Measurements from ENCODE around the gene TTC24.

The TTC24 gene

DNA sequence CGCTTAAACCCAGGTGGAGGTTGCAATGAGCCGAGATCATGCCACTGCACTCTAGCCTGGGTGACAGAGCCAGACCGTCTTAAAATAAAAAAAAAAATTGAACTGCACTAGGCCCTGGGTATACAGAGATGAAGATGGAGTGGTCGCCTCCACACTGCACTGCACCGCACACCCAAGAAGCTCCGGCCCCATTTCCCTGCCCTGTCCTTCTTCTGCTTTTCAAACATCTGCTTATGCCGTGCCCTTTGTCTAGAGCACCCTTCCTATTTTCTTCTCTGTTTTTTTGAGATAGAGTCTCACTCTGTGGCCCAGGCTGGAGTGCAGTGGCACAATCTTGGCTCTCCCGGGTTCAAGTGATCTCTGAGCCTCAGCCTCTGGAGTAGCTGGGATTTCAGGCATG, 24.6 kb upstream of the TTC24 start:
- DNase-seq (ENCODE audit: low spot score): no peak
- TF ChIP-seq, protein P1, sequence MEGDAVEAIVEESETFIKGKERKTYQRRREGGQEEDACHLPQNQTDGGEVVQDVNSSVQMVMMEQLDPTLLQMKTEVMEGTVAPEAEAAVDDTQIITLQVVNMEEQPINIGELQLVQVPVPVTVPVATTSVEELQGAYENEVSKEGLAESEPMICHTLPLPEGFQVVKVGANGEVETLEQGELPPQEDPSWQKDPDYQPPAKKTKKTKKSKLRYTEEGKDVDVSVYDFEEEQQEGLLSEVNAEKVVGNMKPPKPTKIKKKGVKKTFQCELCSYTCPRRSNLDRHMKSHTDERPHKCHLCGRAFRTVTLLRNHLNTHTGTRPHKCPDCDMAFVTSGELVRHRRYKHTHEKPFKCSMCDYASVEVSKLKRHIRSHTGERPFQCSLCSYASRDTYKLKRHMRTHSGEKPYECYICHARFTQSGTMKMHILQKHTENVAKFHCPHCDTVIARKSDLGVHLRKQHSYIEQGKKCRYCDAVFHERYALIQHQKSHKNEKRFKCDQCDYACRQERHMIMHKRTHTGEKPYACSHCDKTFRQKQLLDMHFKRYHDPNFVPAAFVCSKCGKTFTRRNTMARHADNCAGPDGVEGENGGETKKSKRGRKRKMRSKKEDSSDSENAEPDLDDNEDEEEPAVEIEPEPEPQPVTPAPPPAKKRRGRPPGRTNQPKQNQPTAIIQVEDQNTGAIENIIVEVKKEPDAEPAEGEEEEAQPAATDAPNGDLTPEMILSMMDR (IDR thresholded peaks at IDR 0.05; ENCODE audit: extremely low read depth, missing control alignments): no peak

DNA sequence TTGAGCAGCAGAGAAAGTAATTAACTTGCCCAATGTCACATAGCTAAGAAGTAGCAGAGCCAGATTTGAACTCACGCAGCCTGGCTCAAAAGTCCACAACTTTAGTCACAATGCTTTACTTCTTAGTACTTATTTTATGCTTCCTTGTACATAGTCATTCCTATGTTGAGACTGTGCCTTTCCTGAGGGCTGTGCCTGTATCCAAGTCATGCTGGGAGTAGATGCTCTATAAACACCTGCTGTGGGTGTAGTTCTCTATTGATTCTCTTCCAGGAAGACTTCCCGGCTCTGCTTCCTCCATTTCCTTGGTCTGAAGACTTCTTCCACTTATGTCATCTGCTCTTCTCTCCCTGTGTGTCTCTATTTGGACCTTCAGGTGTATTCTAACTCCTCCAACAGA, 23.8 kb upstream of the TTC24 start:
- TF ChIP-seq, protein P1 (IDR thresholded peaks at IDR 0.05; ENCODE audit: extremely low read depth, missing control alignments): no peak
- no peak for DNase-seq (ENCODE audit: low spot score)

DNA sequence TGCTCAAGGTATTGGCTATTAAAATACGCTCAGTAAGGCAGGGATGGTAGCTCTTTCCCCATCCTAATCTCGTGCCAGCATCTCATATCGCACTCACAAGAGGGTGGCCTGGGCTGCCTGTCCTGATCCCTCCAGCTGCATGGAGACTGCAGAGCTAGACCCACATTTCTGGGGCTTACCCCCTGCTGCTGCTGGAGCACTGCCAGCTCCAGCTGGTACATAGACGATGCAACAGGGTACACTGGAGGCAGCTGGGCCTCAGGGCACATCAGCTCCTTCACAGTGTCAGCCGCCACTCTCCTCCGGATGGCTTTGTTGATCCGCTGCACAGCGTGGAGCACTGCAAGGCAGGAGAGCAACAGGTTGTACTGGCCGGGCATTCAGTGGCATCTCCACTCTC, 23.2 kb upstream of the TTC24 start:
- DNase-seq (ENCODE audit: low spot score): no peak

DNA sequence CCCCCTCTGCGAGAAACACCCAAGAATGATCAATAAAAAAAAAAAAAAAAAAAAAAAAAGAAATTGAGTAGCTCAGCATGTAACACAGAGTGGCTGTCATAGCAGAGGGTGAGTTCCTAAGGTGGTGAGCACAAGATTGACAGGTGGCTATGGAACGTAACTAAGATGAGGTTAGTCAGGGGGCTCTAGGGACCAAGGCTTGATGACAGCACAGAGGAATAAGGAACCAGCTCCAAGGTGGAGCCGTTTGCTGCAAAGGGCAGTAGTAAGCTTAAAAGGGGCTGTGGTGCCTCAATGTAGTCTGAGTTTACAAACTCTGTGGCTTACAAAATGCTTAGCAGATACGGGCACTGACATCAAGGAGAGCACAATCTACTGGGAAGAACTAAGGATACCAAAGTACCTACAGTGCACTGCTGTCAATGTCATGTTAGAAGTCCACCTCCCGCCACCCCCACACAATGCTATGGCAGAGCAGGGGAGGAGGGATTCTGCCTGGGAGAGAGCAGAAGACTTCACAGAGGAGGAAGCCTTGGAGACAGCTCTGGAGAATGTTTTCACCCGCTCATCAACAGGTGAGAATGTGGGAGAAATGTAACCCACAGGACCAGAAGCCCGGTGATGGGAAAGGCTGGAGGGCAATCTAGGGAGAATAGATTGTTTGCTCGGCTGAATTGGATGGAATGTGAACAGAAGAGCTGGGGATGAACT, 20.3 kb upstream of the TTC24 start:
- TF ChIP-seq, protein P1 (IDR thresholded peaks at IDR 0.05; ENCODE audit: extremely low read depth, missing control alignments): no peak
- DNase-seq (ENCODE audit: low spot score): no peak

More for the DNA sequence above, 23.2 kb upstream of the TTC24 start:
- TF ChIP-seq, protein P1 (IDR thresholded peaks at IDR 0.05; ENCODE audit: extremely low read depth, missing control alignments): no peak

DNA sequence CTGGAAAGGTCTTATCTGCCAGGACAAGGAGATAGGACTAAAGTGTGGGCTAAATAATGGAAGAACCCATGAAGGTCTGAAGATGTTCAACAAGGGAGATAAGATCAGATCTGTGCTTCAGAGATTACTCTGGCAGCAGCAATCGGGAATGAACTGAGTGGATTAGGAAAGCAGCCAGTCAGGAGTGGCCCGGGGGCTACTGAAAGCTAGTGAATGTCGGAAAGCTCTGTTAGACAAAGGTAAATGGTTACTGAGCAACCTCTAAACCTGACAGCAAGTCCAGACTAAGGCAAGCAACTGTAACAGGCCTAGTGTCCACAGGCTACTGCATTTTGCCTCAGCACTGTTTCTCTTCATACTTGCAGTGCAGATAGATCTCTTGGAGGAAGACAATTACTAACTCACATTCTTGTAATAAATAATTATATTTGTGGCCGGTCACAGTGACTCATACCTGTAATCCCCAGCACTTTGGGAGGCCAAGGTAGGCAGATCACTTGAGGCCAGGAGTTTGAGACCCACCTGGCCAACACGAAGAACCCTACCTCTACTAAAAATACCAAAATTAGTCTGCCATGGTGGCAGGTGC, 19.6 kb upstream of the TTC24 start:
- DNase-seq (ENCODE audit: low spot score): no peak
- TF ChIP-seq, protein P1 (IDR thresholded peaks at IDR 0.05; ENCODE audit: extremely low read depth, missing control alignments): no peak

DNA sequence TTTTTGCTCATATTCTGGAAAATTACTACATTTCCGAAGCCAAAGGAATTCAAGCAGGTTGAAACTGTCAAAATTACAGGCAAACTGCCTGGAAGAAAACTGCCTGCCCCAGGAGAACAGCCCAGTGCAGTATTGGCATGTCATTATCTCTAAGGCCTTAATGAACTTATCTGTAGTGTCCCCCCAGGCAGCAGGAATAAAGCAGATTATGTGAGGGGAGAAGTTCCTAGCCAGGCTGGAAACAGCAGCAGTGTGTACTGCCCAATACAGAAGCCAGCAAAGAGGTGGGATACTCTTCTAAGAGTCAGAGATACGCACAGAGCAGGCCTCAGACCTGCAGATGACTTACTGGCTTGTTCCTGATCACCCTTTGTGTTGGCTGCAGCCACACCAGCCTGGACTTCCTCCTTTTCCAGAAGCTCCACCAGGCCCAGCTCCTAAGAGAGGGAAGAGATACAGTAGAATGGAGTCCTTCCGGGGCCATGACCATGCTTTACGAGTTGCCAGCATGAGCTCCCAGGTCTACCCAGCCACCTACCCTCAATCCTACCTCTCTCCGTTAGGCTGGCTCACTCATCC, 18.8 kb upstream of the TTC24 start:
- TF ChIP-seq, protein P1 (IDR thresholded peaks at IDR 0.05; ENCODE audit: extremely low read depth, missing control alignments): no peak
- no peak for DNase-seq (ENCODE audit: low spot score)

DNA sequence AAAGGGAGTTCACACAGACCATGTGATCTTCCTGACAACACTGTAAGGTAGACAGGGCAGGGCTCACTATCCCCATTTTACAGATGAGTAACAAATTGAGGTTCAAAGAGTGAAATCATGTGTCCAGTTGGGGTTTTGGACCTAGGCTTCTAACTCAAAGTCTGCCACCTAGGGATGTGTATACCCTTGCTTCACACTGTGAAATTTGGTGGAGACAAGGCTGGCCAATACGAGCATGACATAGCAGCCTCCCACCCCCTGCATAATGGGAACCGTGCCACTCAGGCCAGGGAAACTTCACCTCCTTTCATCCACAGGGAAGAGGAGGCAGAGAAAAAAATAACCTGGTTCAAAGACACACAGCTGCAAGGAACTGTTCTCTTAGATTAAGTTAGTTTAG, 14.0 kb upstream of the TTC24 start:
- no peak for DNase-seq (ENCODE audit: low spot score)
- TF ChIP-seq, protein P1 (IDR thresholded peaks at IDR 0.05; ENCODE audit: extremely low read depth, missing control alignments): no peak

Data from GM20000 (cell line).